Measurements from ENCODE around the gene CLVS2.

DNA sequence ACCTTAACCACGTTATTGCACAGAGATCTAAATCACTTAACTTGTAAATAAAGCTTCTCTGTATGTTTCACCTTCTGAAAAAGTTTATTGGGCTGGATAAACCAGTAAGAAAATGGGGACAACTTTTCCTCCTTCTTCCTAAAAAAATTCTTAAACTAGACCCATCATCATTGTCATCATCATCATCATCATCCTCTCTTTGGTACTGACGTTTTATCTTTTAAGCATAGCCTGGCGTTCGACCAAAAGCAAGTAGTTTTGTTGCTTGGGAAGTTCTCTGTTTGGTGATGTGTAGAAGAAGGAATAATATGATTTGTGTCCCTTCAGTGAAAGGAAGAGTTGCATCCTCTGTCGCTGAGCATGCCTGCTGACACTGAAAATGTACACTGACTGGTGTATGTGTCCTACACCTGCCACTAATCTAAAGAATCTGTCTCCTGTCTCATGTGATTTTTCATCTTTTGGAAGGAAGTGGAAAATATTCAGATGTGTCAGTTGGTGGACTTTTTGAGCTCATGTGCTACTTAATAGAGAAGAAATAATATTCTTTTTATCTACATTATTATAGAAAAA lies 2.5 kb downstream of the CLVS2 start:
- TF ChIP-seq, protein P1, sequence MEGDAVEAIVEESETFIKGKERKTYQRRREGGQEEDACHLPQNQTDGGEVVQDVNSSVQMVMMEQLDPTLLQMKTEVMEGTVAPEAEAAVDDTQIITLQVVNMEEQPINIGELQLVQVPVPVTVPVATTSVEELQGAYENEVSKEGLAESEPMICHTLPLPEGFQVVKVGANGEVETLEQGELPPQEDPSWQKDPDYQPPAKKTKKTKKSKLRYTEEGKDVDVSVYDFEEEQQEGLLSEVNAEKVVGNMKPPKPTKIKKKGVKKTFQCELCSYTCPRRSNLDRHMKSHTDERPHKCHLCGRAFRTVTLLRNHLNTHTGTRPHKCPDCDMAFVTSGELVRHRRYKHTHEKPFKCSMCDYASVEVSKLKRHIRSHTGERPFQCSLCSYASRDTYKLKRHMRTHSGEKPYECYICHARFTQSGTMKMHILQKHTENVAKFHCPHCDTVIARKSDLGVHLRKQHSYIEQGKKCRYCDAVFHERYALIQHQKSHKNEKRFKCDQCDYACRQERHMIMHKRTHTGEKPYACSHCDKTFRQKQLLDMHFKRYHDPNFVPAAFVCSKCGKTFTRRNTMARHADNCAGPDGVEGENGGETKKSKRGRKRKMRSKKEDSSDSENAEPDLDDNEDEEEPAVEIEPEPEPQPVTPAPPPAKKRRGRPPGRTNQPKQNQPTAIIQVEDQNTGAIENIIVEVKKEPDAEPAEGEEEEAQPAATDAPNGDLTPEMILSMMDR (IDR thresholded peaks at IDR 0.05; ENCODE audit: low read length): no peak
- TF ChIP-seq EZH2phosphoT487 (IDR thresholded peaks at IDR 0.05; ENCODE audit: low read length): no peak
- no peak for TF ChIP-seq EZH2 (optimal IDR thresholded peaks at IDR 0.05; ENCODE audit: low read depth, low read length)

Data from MM.1S (cell line).